K562 (cell line): ENCODE results near the gene DIPK1B. TPM values are rescaled to one million over a fixed set of nuclear protein-coding genes. Genes with fewer than 3 reads are reported as not detected.
A peak's percentile ranks its signal among the peaks of the same experiment; 100 is the strongest.

Experiments used
- CTBP1 ChIP-seq: fragments of 450-650 bp; IDR thresholded peaks from 2 replicates; pipeline ENCODE4 v1.6.1; 2016; ENCODE audit warnings: borderline replicate concordance
- CXXC5 ChIP-seq: fragments of 250-450 bp; sonication (Bioruptor Pico); IDR thresholded peaks from 2 replicates; pipeline ENCODE4 v1.8.0; 2022; ENCODE audit warnings: inconsistent platforms, mild to moderate bottlenecking, moderate library complexity
- FOXM1 ChIP-seq, 2 experiments: fragments of 450-650 bp in 1 of 2; sonication (generic) in 1 of 2; formaldehyde crosslinking in 1 of 2; IDR thresholded peaks; 2 replicates each; pipeline versions ENCODE4 v1.6.1 to v1.9.0; 2017 to 2022; ENCODE audit warnings: low read depth in 2 of 2, mild to moderate bottlenecking in 2 of 2, missing genetic modification reagents in 1 of 2, moderate library complexity in 1 of 2
- KLF1 ChIP-seq: fragments of 450-650 bp; IDR thresholded peaks from 2 replicates; pipeline ENCODE4 v1.6.1; 2016; ENCODE audit warnings: missing genetic modification characterization, missing compliant biosample characterization
- MCM7 ChIP-seq, 2 experiments: fragments of 450-650 bp; IDR thresholded peaks; 2 replicates each; pipeline ENCODE4 v1.6.1; 2016 to 2018
- PCBP2 ChIP-seq: fragments of 200-400 bp; formaldehyde crosslinking; IDR thresholded peaks from 2 replicates; pipeline ENCODE4 v1.6.1; 2018; ENCODE audit warnings: low read length, low read depth, mild to moderate bottlenecking, moderate library complexity; ENCODE audit not compliant: poor library complexity, severe bottlenecking
- PHF8 ChIP-seq: fragments of 200-600 bp; sonication (generic); IDR thresholded peaks from 2 replicates; pipeline ENCODE4 v1.6.1; 2012; ENCODE audit warnings: mixed run types, mild to moderate bottlenecking, inconsistent platforms, low read length, moderate library complexity, borderline replicate concordance
- PRMT5 ChIP-seq: sonication (generic); formaldehyde crosslinking; IDR thresholded peaks from 2 replicates; pipeline ENCODE4 v1.5.0; 2020; ENCODE audit warnings: missing genetic modification reagents
- RB1 ChIP-seq: fragments of 450-650 bp; IDR thresholded peaks from 2 replicates; pipeline ENCODE4 v1.6.1; 2017; ENCODE audit warnings: low read depth, mild to moderate bottlenecking
- USF1 ChIP-seq: sonication (generic); formaldehyde crosslinking; IDR thresholded peaks from 2 replicates; pipeline ENCODE4 v1.9.0; 2022; ENCODE audit warnings: mild to moderate bottlenecking, missing genetic modification reagents
- ZBTB9 ChIP-seq: fragments of 450-650 bp; formaldehyde crosslinking; IDR thresholded peaks from 2 replicates; pipeline ENCODE4 v1.4.0; 2020; ENCODE audit warnings: mild to moderate bottlenecking, moderate library complexity
- ZFX ChIP-seq: sonication (generic); formaldehyde crosslinking; IDR thresholded peaks from 2 replicates; pipeline ENCODE4 v1.8.0; 2022; ENCODE audit warnings: mild to moderate bottlenecking, missing genetic modification reagents, moderate library complexity
- ZNF436 ChIP-seq: fragments of 250-450, 450-650 bp; sonication (Bioruptor Pico); formaldehyde crosslinking; IDR thresholded peaks from 2 replicates; pipeline ENCODE4 v1.7.0; 2020; ENCODE audit warnings: mild to moderate bottlenecking
- ZNF583 ChIP-seq: fragments of 250-450 bp; sonication (Bioruptor Pico); IDR thresholded peaks from 2 replicates; pipeline ENCODE4 v1.4.0; 2020
- polyA plus RNA-seq, 8 experiments: library from polyadenylated mRNA; depleted of rRNA in 4 of 8; stranded (reverse) in 5 of 8; unstranded in 3 of 8; fragments of >200 nt; fragmentation: Nextera tagmentation in 2 of 8; fragmentation: Illumina TruSeq in 1 of 8; extraction: Ambion mirVana in 2 of 8; extraction: Trizol in 1 of 8; gene quantifications; 2 replicates each; pipeline versions ENCODE4 v1.2.1 to v1.2.3, GENCODE V29; 2011 to 2014; ENCODE audit warnings: inconsistent platforms in 1 of 8, missing spikeins in 1 of 8
- total RNA-seq, 7 experiments: library from RNA; depleted of rRNA in 6 of 7; stranded (reverse); fragments of >200 nt in 6 of 7; fragmentation: Illumina TruSeq in 2 of 7; extraction: Trizol in 2 of 7; gene quantifications; 2 replicates each; pipeline versions ENCODE4 v1.2.1 to v1.2.3, GENCODE V29; 2011 to 2021; ENCODE audit warnings: low replicate concordance in 1 of 7
- TF ChIP-seq, protein P1 (sequence below), 2 experiments: fragments of 450-650 bp in 1 of 2; sonication (generic) in 1 of 2; formaldehyde crosslinking; conservative IDR thresholded peaks; 2 replicates each; pipeline versions ENCODE4 v1.4.0 to v1.8.1; 2020 to 2022; ENCODE audit warnings: mild to moderate bottlenecking in 1 of 2, missing genetic modification reagents in 1 of 2
- TF ChIP-seq, protein P2 (sequence below), 2 experiments: fragments of 450-650 bp in 1 of 2; sonication (generic) in 1 of 2; formaldehyde crosslinking in 1 of 2; IDR thresholded peaks; 2 replicates each; pipeline versions ENCODE4 v1.7.1 to v1.9.0; 2016 to 2022; ENCODE audit warnings: inconsistent platforms in 1 of 2, mild to moderate bottlenecking in 1 of 2, missing genetic modification reagents in 1 of 2

DIPK1B gene
- total and polyA plus RNA-seq, 9 of the 15 experiments (the other 6 are each of a cell fraction or from before 2014, with no cell fraction given): 0.08 to 22.3 (median 5.9) TPM

DNA sequence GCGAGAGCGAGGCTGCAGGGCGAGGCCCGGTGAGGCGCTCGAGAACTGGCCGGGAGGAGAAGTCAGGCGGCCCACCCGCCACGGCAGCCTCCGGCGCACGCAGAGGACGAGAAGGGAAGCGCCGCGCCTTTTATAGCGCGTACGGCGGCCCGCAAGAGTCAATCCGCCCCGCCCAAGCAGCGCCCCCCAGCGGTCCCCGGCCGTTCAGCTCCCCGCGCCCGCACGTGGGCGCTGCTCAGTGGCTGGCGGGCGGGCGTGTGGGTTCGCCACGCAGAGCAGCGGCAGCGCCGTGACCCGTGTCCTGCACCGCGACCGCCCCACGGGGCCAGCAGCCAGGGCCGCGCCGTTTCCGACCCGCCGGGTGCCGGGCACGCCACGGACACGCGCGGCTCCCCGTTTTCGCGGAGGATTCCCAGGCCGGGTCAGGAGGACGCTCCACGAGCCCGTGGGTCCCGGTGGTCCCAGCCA lies 15.7 kb downstream of the DIPK1B start (continued):
- TF ChIP-seq, protein P1, sequence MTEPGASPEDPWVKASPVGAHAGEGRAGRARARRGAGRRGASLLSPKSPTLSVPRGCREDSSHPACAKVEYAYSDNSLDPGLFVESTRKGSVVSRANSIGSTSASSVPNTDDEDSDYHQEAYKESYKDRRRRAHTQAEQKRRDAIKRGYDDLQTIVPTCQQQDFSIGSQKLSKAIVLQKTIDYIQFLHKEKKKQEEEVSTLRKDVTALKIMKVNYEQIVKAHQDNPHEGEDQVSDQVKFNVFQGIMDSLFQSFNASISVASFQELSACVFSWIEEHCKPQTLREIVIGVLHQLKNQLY (CRISPR knock-in tag; conservative IDR thresholded peaks at IDR 0.05): peak in 1 of 2 experiments; percentile 60; a peak in 1 of 4 replicates
- TF ChIP-seq MCM7 (IDR thresholded peaks at IDR 0.05): no peak
- peak; percentile 79 for TF ChIP-seq USF1
- TF ChIP-seq, protein P2, sequence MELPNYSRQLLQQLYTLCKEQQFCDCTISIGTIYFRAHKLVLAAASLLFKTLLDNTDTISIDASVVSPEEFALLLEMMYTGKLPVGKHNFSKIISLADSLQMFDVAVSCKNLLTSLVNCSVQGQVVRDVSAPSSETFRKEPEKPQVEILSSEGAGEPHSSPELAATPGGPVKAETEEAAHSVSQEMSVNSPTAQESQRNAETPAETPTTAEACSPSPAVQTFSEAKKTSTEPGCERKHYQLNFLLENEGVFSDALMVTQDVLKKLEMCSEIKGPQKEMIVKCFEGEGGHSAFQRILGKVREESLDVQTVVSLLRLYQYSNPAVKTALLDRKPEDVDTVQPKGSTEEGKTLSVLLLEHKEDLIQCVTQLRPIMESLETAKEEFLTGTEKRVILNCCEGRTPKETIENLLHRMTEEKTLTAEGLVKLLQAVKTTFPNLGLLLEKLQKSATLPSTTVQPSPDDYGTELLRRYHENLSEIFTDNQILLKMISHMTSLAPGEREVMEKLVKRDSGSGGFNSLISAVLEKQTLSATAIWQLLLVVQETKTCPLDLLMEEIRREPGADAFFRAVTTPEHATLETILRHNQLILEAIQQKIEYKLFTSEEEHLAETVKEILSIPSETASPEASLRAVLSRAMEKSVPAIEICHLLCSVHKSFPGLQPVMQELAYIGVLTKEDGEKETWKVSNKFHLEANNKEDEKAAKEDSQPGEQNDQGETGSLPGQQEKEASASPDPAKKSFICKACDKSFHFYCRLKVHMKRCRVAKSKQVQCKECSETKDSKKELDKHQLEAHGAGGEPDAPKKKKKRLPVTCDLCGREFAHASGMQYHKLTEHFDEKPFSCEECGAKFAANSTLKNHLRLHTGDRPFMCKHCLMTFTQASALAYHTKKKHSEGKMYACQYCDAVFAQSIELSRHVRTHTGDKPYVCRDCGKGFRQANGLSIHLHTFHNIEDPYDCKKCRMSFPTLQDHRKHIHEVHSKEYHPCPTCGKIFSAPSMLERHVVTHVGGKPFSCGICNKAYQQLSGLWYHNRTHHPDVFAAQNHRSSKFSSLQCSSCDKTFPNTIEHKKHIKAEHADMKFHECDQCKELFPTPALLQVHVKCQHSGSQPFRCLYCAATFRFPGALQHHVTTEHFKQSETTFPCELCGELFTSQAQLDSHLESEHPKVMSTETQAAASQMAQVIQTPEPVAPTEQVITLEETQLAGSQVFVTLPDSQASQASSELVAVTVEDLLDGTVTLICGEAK (IDR thresholded peaks at IDR 0.05): no peak
- TF ChIP-seq, protein P2 (CRISPR knock-in tag; IDR thresholded peaks at IDR 0.05): peak; percentile 5; the same call in 1 of the 2 replicates
- no peak for TF ChIP-seq ZNF436 (CRISPR knock-in tag)
- TF ChIP-seq ZBTB9: peak; percentile 94
- peak; percentile 99 for TF ChIP-seq RB1
- peak; percentile 89; the same call in 1 of the 2 replicates for TF ChIP-seq PHF8
- TF ChIP-seq PCBP2: peak; percentile 72
- peak; percentile 70; the same call in 1 of the 2 replicates for TF ChIP-seq ZNF583 (CRISPR knock-in tag)
- TF ChIP-seq PRMT5 (CRISPR knock-in tag): 0 out of 2 replicates have a peak, but pooled peaks have one; percentile 31
- peak; percentile 98 for TF ChIP-seq CXXC5 (CRISPR knock-in tag)
- peak; percentile 90 for TF ChIP-seq ZFX
- TF ChIP-seq KLF1 (tag): peak; percentile 99
- TF ChIP-seq CTBP1: peak; percentile 89
- no peak for TF ChIP-seq FOXM1 (IDR thresholded peaks at IDR 0.05; ENCODE audit: low read depth)
- TF ChIP-seq FOXM1 (CRISPR knock-in tag; IDR thresholded peaks at IDR 0.05; ENCODE audit: low read depth): peak; percentile 29; the same call in 1 of the 2 replicates
